ENCODE results near the gene DNHD1. TPM values are rescaled to one million over a fixed set of nuclear protein-coding genes. Genes with fewer than 3 reads are reported as not detected.

Gene DNHD1
- total and polyA plus RNA-seq, 2 experiments from 2014 or later, result 3.6 to 9.6 TPM

- H3K4me3 ChIP-seq, result no peak overlapping the region
- Mint-ChIP-seq H3K27me3 (ENCODE audit: insufficient read depth, low read depth, poor library complexity) (peaks cover 2% of the 10 kb centered on the region), H3K4me1 (peaks cover 10% of the 10 kb centered on the region), H3K27ac (no peak overlapping the region), H3K4me3 (no peak overlapping the region), H3K9me3 (no peaks in the 10 kb centered on the region), H3K36me3 (ENCODE audit: low read depth) (no peaks in the 10 kb centered on the region)
- H3K27ac ChIP-seq (ENCODE audit: low read depth), result no peak overlapping the region
- H3K79me2 ChIP-seq (replicated peaks; ENCODE audit: insufficient read depth), result no peaks in the 10 kb centered on the region
- H3K27me3 ChIP-seq (ENCODE audit: insufficient read depth), result no peaks in the 10 kb centered on the region
- TF ChIP-seq ZNF114 (CRISPR knock-in tag; IDR thresholded peaks at IDR 0.05), result no peak
- TF ChIP-seq POLR2AphosphoS5 (IDR thresholded peaks at IDR 0.05; ENCODE audit: low read depth), result no peak
- TF ChIP-seq EZH2phosphoT487 (IDR thresholded peaks at IDR 0.05; ENCODE audit: unreplicated experiment), result no peak
- no peak for TF ChIP-seq ZNF331 (CRISPR knock-in tag; IDR thresholded peaks at IDR 0.05; ENCODE audit: low read depth)
- no peak for TF ChIP-seq CTCF (conservative IDR thresholded peaks at IDR 0.05; ENCODE audit: low read depth in 2 of 2)
- TF ChIP-seq STAT1 (IDR thresholded peaks at IDR 0.05; ENCODE audit: unreplicated experiment), result no peak
- TF ChIP-seq EZH2 (IDR thresholded peaks at IDR 0.05; ENCODE audit: low read depth, unreplicated experiment), result no peak
- TF ChIP-seq ZNF462 (CRISPR knock-in tag; IDR thresholded peaks at IDR 0.05), result no peak
- TF ChIP-seq JUNB (IDR thresholded peaks at IDR 0.05; ENCODE audit: unreplicated experiment), result no peak
- no peak for TF ChIP-seq ETS1 (IDR thresholded peaks at IDR 0.05)
- TF ChIP-seq REST (IDR thresholded peaks at IDR 0.05; ENCODE audit: unreplicated experiment), result no peak
- no peak for TF ChIP-seq NANOG (IDR thresholded peaks at IDR 0.05; ENCODE audit: borderline replicate concordance)
- no peak for TF ChIP-seq CREB1 (CRISPR knock-in tag; IDR thresholded peaks at IDR 0.05; ENCODE audit: low read depth)
- no peaks in the 10 kb centered on the region for H3K9me2 ChIP-seq (ENCODE audit: insufficient read depth)
- H3K4me1 ChIP-seq (ENCODE audit: insufficient read depth), result no peaks in the 10 kb centered on the region
- no peaks in the 10 kb centered on the region for H3F3A ChIP-seq (replicated peaks; ENCODE audit: low read depth)
- H2AFZ ChIP-seq, result no peak overlapping the region
- ATAC-seq (no peak), DNase-seq (ENCODE audit: low spot score) (no peak)
- no peaks in the 10 kb centered on the region for H3K36me3 ChIP-seq (ENCODE audit: insufficient read depth)
- no peak overlapping the region for H3K4me2 ChIP-seq
- H4K20me1 ChIP-seq (replicated peaks; ENCODE audit: insufficient read depth), result no peaks in the 10 kb centered on the region
These were observed 60.9 kb downstream of the DNHD1 start for GRCh38 chr11:6557761-6558674.
